ENCODE data around the gene NAGS. TPM values are rescaled to one million over a fixed set of nuclear protein-coding genes. Genes with fewer than 3 reads are reported as not detected.
"Not testable (repeated sequence)": the region's sequence is repeated elsewhere in the genome, so short reads cannot be mapped to it uniquely, and the experiment has no call there.

The NAGS gene, protein sequence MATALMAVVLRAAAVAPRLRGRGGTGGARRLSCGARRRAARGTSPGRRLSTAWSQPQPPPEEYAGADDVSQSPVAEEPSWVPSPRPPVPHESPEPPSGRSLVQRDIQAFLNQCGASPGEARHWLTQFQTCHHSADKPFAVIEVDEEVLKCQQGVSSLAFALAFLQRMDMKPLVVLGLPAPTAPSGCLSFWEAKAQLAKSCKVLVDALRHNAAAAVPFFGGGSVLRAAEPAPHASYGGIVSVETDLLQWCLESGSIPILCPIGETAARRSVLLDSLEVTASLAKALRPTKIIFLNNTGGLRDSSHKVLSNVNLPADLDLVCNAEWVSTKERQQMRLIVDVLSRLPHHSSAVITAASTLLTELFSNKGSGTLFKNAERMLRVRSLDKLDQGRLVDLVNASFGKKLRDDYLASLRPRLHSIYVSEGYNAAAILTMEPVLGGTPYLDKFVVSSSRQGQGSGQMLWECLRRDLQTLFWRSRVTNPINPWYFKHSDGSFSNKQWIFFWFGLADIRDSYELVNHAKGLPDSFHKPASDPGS
- total RNA-seq: 1 to 10 TPM in 2 of 3 donors, under 1 TPM in 1; 0.92 to 1.7 (median 1.1) TPM
- 1.8 TPM for total RNA-seq (2013)

DNA sequence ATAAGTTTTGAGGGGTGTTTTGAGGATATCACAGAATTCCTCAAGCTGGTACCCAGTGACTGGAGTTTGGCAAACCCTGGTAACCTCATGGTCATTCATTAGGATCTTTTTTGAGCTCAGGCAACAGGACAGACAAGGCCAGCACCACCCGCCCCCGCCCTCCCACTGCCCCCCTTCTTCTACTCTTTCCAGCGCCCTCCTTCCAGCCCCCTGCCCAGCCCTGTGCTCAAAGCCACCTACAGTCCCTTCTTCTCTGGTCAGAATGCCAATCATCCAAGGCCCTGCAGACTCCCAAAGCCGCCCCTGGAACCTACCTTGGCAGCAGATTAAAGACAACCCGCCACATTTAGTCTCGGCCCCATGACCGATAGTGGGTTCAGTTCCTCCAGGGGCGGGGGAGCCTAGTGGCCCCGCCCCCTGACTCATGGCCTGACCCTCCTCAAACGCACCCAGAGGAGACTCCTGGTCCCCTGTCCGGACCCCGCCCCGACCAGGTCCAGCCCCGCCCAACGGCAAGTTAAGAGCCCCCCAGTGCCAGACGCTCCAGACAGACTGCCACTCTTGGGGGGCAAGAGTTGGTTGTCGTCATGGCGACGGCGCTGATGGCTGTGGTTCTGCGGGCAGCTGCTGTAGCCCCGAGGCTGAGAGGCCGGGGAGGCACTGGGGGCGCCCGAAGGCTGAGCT lies at the start of gene NAGS:
Gene NAGS, plus strand, starts transcription at position 546 of the 684 bp plus-strand sequence. Its CDS starts 42 bp downstream, at position 588.
- H3K27me3 ChIP-seq (ENCODE audit: control insufficient read depth, insufficient read depth, low read length): peaks cover 16% of the 10 kb centered on the region
- H3K4me1 Mint-ChIP-seq: peaks cover 17 to 24% of the 10 kb centered on the region in 2 donors
- ATAC-seq (no peak), DNase-seq (peak; percentile 24 to 41)
- no peak within 1 kb of the TSS for H3K27ac Mint-ChIP-seq
- peaks cover 41% of the 10 kb centered on the region for H3K4me1 ChIP-seq (ENCODE audit: control insufficient read depth, insufficient read depth, low read length)
- H3K36me3 ChIP-seq (ENCODE audit: control insufficient read depth, insufficient read depth, low read length): no peaks in the 10 kb centered on the region
- H3K9me3 ChIP-seq (ENCODE audit: control insufficient read depth, insufficient read depth, low read length): no peaks in the 10 kb centered on the region
- 15% methylated on average over 25 of the region's 25 CpGs for WGBS (ENCODE audit: insufficient coverage)
- no peaks in the 10 kb centered on the region for H3K36me3 Mint-ChIP-seq
- H3K9me3 Mint-ChIP-seq: no peaks in the 10 kb centered on the region
- peak within 1 kb of the TSS; percentile 40 for H3K4me3 Mint-ChIP-seq
- H3K4me3 ChIP-seq (ENCODE audit: low read length): peak within 1 kb of the TSS; percentile 51
- H3K27ac ChIP-seq (ENCODE audit: low read length): no peak within 1 kb of the TSS
- TF ChIP-seq, protein P1, sequence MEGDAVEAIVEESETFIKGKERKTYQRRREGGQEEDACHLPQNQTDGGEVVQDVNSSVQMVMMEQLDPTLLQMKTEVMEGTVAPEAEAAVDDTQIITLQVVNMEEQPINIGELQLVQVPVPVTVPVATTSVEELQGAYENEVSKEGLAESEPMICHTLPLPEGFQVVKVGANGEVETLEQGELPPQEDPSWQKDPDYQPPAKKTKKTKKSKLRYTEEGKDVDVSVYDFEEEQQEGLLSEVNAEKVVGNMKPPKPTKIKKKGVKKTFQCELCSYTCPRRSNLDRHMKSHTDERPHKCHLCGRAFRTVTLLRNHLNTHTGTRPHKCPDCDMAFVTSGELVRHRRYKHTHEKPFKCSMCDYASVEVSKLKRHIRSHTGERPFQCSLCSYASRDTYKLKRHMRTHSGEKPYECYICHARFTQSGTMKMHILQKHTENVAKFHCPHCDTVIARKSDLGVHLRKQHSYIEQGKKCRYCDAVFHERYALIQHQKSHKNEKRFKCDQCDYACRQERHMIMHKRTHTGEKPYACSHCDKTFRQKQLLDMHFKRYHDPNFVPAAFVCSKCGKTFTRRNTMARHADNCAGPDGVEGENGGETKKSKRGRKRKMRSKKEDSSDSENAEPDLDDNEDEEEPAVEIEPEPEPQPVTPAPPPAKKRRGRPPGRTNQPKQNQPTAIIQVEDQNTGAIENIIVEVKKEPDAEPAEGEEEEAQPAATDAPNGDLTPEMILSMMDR (IDR thresholded peaks at IDR 0.05): no peak
- peaks cover 9 to 18% of the 10 kb centered on the region in 2 donors for H3K27me3 Mint-ChIP-seq (ENCODE audit: low read depth in 2 of 2)
- intact Hi-C loops (cut with micrococcal nuclease): no loop called here

DNA sequence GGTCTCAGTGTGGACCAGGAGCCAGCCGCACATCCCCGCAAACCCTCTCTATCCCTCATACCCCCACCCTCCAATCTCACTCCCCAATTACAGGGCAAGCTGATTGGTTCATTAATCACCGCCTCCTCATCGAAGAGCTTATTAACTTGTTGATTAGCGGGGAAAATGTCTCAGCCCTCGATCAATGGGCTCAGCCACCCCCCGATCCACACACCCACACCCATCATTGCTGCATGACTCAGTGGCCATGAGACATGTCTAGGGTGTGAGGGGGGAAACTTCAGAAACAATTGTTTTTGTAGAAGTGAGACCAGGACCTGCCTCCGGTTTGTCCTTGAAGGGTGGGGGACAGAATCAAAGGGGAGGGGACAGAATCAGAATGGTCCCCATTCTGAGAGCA lies 48.2 kb upstream of the NAGS start:
- 94% methylated on average over 6 of the region's 8 CpGs for WGBS (ENCODE audit: insufficient coverage)
- Histone ChIP-seq H3K9me3 (ENCODE audit: control insufficient read depth, insufficient read depth, low read length) (no peaks in the 10 kb centered on the region), H3K27me3 (ENCODE audit: control insufficient read depth, insufficient read depth, low read length) (peaks cover 26% of the 10 kb centered on the region), H3K4me3 (ENCODE audit: low read length) (no peak overlapping the region), H3K36me3 (ENCODE audit: control insufficient read depth, insufficient read depth, low read length) (no peaks in the 10 kb centered on the region), H3K27ac (ENCODE audit: low read length) (no peak overlapping the region), H3K4me1 (ENCODE audit: control insufficient read depth, insufficient read depth, low read length) (peaks cover 10% of the 10 kb centered on the region)
- peaks cover 5 to 9% of the 10 kb centered on the region in 2 donors for H3K4me1 Mint-ChIP-seq
- no peaks in the 10 kb centered on the region for H3K9me3 Mint-ChIP-seq
- TF ChIP-seq, protein P1 (IDR thresholded peaks at IDR 0.05): no peak
- ATAC-seq: no peak
- no peak overlapping the region for H3K27ac Mint-ChIP-seq
- no peak for DNase-seq
- peaks cover 27 to 38% of the 10 kb centered on the region in 2 donors for H3K27me3 Mint-ChIP-seq (ENCODE audit: low read depth in 2 of 2)
- no peaks in the 10 kb centered on the region for H3K36me3 Mint-ChIP-seq
- no peak overlapping the region for H3K4me3 Mint-ChIP-seq
- intact Hi-C loops (cut with micrococcal nuclease): no loop called here

DNA sequence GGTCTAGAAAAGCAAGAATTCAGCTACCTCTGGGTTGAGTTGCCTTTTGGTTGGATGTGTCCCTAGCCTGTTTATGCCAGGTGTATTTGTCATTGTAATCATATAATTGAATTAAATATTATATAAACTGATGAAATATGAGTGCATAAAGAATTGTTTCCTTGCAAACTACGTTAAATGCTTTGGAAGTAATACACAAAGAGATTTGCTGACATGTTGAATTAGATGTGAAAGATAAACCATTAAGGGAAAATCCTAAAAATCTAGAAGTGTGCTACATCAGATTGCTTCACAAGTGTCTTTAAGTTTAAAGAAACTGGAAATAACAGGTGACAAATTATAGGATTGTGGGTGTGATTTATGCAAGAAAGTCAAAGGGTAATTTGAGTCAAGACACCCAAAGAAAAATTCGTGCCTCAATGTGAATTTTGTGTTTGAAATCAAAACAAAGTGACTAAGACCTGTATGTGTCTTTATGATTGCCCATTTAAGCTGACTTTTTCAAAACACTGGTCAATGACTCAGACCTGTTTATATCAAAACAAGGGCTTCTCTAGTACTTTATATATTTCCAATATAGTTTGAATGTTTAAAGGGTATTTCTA lies 45.6 kb upstream of the NAGS start:
- no peak for ATAC-seq

DNA sequence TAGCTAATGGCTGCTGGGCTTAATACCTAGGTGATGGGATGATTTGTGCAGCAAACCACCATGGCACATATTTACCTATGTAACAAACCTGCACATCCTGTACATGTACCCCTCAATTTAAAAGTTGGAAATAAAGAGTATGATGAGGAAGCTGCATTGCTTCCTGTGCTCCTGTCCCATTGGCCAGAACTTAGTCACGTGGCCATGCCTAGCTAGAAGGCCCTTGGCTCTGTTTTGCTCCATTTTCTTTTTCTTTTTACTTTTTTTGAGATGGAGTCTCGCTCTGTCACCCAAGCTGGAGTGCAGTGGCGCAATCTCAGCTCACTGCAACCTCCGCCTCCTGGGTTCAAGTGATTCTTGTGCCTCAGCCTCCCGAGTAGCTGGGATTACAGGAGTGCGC lies 43.1 kb upstream of the NAGS start:
- intact Hi-C loops (cut with micrococcal nuclease); H3K9me3 Mint-ChIP-seq; H3K4me3 Mint-ChIP-seq; DNase-seq; H3K36me3 ChIP-seq (ENCODE audit: control insufficient read depth, insufficient read depth, low read length); H3K4me1 Mint-ChIP-seq; H3K4me1 ChIP-seq (ENCODE audit: control insufficient read depth, insufficient read depth, low read length); H3K9me3 ChIP-seq (ENCODE audit: control insufficient read depth, insufficient read depth, low read length); H3K4me3 ChIP-seq (ENCODE audit: low read length); H3K27me3 ChIP-seq (ENCODE audit: control insufficient read depth, insufficient read depth, low read length); H3K27ac ChIP-seq (ENCODE audit: low read length); H3K27ac Mint-ChIP-seq; ATAC-seq; H3K36me3 Mint-ChIP-seq: not testable (repeated sequence)
- 93% methylated on average over 6 of the region's 6 CpGs for WGBS (ENCODE audit: insufficient coverage)
- peaks cover 19 to 26% of the 10 kb centered on the region in 2 donors for H3K27me3 Mint-ChIP-seq (ENCODE audit: low read depth in 2 of 2)

More for the DNA sequence above, 45.6 kb upstream of the NAGS start:
- Histone ChIP-seq H3K27ac (ENCODE audit: low read length) (no peak overlapping the region), H3K9me3 (ENCODE audit: control insufficient read depth, insufficient read depth, low read length) (no peaks in the 10 kb centered on the region), H3K36me3 (ENCODE audit: control insufficient read depth, insufficient read depth, low read length) (no peaks in the 10 kb centered on the region), H3K27me3 (ENCODE audit: control insufficient read depth, insufficient read depth, low read length) (peaks cover 5% of the 10 kb centered on the region), H3K4me1 (ENCODE audit: control insufficient read depth, insufficient read depth, low read length) (no peaks in the 10 kb centered on the region), H3K4me3 (ENCODE audit: low read length) (no peak overlapping the region)
- H3K4me3 Mint-ChIP-seq: no peak overlapping the region
- H3K27ac Mint-ChIP-seq: no peak overlapping the region
- H3K4me1 Mint-ChIP-seq: no peaks in the 10 kb centered on the region
- 67% methylated on average over 2 of the region's 2 CpGs for WGBS (ENCODE audit: insufficient coverage)
- peaks cover 28 to 30% of the 10 kb centered on the region in 2 donors for H3K27me3 Mint-ChIP-seq (ENCODE audit: low read depth in 2 of 2)
- no peaks in the 10 kb centered on the region for H3K9me3 Mint-ChIP-seq
- no peaks in the 10 kb centered on the region for H3K36me3 Mint-ChIP-seq
- intact Hi-C loops (cut with micrococcal nuclease): no loop called here
- no peak for DNase-seq
- TF ChIP-seq, protein P1 (IDR thresholded peaks at IDR 0.05): no peak

Data from natural killer cell (primary cell).